ENCODE results near the gene EFCAB11.

DNA sequence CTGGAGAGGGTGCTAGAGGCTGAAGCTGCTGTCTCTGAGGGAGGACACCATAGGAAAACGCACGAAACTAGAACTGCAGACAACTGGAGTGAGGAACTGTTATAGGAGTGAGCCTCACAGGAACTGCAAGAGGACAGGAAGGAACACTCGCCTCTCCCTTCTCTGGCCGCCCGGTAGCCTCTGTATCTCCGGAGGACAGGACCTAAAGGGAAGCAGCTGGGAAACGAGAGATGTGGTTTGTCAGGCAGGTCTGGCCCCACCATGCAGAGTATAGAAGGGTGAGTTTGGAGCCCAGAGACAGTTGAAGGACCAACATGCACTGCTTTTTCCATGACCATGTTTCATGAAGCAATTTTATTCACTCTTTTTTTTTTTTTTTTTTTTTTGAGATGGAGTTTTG is 127.3 kb downstream of the EFCAB11 start:
- TF ChIP-seq, protein P1, sequence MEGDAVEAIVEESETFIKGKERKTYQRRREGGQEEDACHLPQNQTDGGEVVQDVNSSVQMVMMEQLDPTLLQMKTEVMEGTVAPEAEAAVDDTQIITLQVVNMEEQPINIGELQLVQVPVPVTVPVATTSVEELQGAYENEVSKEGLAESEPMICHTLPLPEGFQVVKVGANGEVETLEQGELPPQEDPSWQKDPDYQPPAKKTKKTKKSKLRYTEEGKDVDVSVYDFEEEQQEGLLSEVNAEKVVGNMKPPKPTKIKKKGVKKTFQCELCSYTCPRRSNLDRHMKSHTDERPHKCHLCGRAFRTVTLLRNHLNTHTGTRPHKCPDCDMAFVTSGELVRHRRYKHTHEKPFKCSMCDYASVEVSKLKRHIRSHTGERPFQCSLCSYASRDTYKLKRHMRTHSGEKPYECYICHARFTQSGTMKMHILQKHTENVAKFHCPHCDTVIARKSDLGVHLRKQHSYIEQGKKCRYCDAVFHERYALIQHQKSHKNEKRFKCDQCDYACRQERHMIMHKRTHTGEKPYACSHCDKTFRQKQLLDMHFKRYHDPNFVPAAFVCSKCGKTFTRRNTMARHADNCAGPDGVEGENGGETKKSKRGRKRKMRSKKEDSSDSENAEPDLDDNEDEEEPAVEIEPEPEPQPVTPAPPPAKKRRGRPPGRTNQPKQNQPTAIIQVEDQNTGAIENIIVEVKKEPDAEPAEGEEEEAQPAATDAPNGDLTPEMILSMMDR (optimal IDR thresholded peaks at IDR 0.05 in 1 of 3, IDR thresholded peaks at IDR 0.05 in 1 of 3, conservative IDR thresholded peaks at IDR 0.05 in 1 of 3; ENCODE audit: extremely low read depth in 1 of 3, insufficient read depth in 2 of 3, low read length in 3 of 3): no peak
- TF ChIP-seq EZH2 (IDR thresholded peaks at IDR 0.05; ENCODE audit: low read length): no peak
